Measurements from ENCODE around the gene SLC35F5. TPM values are rescaled to one million over a fixed set of nuclear protein-coding genes. Genes with fewer than 3 reads are reported as not detected.

The SLC35F5 gene
- total RNA-seq, 3 donors from 2014 or later: 77.8 to 135 (median 96.7) TPM

DNA sequence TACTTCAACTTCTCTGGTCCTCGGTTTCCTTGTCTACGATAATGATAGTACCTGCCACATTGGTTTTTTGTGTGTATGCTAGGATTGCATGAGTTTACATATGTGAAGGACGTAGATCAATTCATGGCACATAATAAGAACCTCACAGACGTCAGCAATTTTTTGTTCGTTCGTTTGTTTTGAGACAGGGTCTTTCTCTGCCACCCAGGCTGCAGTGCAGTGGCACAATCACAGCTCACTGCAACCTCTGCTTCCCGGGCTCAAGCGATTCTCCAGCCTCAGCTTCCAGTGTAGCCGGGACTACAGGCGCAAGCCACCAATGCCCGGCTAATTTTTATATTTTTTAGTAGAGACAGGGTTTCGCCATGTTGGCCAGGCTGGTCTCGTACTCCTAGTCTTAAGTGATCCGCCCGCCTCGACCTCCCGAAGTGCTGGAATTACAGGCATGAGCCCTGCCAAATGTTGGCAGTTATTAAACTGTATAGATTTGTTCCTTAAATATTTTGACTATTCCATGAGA, 756 bp upstream of the SLC35F5 start:
- Histone ChIP-seq H3K36me3 (no peaks in the 10 kb centered on the region), H3K4me1 (no peaks in the 10 kb centered on the region), H3K4me3 (peak overlapping the region; percentile 84 to 94 (median 86)), H3K27me3 (no peaks in the 10 kb centered on the region), H3K9me3 (no peaks in the 10 kb centered on the region), H3K27ac (peak overlapping the region; percentile 95 to 98)
- intact Hi-C loops (cut with DNase I; ENCODE audit: low total_unique reads): no loop called here
- TF ChIP-seq POLR2AphosphoS5 (IDR thresholded peaks at IDR 0.05) (no peak), POLR2A (IDR thresholded peaks at IDR 0.05) (no peak)
- TF ChIP-seq, protein P1, sequence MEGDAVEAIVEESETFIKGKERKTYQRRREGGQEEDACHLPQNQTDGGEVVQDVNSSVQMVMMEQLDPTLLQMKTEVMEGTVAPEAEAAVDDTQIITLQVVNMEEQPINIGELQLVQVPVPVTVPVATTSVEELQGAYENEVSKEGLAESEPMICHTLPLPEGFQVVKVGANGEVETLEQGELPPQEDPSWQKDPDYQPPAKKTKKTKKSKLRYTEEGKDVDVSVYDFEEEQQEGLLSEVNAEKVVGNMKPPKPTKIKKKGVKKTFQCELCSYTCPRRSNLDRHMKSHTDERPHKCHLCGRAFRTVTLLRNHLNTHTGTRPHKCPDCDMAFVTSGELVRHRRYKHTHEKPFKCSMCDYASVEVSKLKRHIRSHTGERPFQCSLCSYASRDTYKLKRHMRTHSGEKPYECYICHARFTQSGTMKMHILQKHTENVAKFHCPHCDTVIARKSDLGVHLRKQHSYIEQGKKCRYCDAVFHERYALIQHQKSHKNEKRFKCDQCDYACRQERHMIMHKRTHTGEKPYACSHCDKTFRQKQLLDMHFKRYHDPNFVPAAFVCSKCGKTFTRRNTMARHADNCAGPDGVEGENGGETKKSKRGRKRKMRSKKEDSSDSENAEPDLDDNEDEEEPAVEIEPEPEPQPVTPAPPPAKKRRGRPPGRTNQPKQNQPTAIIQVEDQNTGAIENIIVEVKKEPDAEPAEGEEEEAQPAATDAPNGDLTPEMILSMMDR (IDR thresholded peaks at IDR 0.05): no peak
- no peak for DNase-seq (ENCODE audit: low spot score in 2 of 2)

DNA sequence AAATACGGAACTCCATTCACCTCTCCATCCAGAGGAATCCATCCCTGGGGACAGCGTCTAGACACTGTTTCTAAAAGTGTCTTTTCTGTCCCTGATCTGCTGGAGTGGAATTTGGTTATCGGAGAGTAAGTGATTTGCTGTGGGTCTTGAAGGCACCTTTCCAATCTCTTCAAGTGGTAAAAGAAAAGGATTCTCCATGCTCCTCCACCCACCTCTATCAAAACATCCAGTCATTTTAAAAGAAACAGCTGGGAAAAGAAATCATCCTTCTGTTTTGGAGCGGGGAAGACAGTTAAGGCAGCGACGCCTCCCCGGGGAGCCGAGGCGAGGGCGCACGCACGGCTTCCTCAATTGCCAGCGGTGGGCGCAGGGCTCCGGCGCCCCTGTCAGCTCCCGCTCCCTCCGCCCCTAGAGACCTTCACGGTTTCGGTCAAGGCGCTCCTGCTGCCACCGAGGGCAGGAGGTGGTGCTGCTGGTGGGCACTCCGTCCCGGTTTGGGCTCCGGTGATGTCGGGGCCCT, 547 bp downstream of the SLC35F5 start:
- Histone ChIP-seq H3K36me3 (no peaks in the 10 kb centered on the region), H3K27ac (peak overlapping the region; percentile 95 to 98), H3K4me3 (peak overlapping the region; percentile 84 to 94 (median 86)), H3K9me3 (no peaks in the 10 kb centered on the region), H3K4me1 (no peaks in the 10 kb centered on the region), H3K27me3 (no peaks in the 10 kb centered on the region)
- TF ChIP-seq, protein P1 (IDR thresholded peaks at IDR 0.05): no peak
- TF ChIP-seq POLR2A (IDR thresholded peaks at IDR 0.05) (no peak), POLR2AphosphoS5 (IDR thresholded peaks at IDR 0.05) (no peak)
- DNase-seq (ENCODE audit: low spot score in 2 of 2): no peak
- intact Hi-C loops (cut with DNase I; ENCODE audit: low total_unique reads): no loop called here

DNA sequence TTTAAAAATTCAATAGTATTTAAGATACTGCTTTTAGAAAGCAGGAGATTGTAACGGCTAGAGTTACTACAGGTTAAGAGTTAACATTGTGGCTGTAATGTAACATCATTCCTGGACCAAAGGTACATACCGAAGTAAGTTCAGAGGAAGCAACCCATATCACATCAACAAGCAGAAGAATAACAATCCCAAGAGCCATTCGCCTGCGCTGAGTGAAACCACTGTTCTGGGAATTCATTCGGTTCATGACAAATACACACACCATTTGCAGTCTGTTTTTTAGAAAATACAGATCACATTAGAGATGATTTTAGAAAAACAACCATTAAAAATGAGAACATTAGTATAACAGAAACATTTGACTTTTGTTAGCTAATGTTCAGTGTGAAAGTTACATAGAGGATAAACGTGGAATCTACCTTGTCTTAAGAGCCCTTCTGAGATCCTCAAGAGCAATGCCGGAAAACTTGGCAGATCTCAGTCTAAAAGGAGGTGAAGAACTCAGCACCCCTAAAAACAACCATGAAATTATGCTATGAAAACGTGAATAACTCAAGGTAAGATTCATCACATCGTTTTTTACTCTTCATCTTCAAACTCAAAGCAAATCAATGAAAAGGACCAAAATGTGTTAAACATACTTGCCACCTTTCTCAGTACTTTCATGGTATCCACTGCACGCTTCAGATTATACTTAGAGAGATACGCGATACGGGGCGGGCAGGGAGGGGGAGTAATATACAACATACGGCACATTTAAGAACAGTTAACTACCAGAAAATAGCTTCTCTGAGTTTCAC, 1.2 kb downstream of the SLC35F5 start:
- DNase-seq (ENCODE audit: low spot score in 2 of 2): no peak
- Histone ChIP-seq H3K36me3 (no peaks in the 10 kb centered on the region), H3K4me1 (no peaks in the 10 kb centered on the region), H3K27ac (peak overlapping the region; percentile 95 to 98), H3K9me3 (no peaks in the 10 kb centered on the region), H3K27me3 (no peaks in the 10 kb centered on the region), H3K4me3 (peak overlapping the region; percentile 84 to 94 (median 86))
- intact Hi-C loops (cut with DNase I; ENCODE audit: low total_unique reads): no loop called here
- TF ChIP-seq POLR2A (IDR thresholded peaks at IDR 0.05) (no peak), POLR2AphosphoS5 (IDR thresholded peaks at IDR 0.05) (no peak)
- TF ChIP-seq, protein P1 (IDR thresholded peaks at IDR 0.05): no peak

DNA sequence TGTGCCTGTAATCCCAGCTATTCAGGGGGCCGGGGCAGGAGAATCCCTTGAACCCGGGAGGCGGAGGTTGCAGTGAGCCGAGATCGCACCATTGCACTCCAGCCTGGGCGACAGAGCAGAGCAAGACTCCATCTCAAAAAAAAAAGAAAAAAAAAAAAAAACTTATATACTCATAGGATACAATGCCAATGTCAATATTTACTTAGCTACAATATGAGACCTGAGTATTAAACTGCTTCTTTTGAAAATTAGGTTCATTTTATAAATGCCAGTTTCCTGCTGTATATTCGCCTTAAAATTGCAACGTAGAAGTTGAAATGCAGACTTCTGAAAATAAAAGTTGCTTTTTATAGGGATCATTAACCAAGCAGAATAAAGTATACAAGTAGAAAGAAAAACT, 2.3 kb downstream of the SLC35F5 start:
- no peaks in the 10 kb centered on the region for H3K9me3 ChIP-seq
- intact Hi-C loops (cut with DNase I; ENCODE audit: low total_unique reads): no loop called here

DNA sequence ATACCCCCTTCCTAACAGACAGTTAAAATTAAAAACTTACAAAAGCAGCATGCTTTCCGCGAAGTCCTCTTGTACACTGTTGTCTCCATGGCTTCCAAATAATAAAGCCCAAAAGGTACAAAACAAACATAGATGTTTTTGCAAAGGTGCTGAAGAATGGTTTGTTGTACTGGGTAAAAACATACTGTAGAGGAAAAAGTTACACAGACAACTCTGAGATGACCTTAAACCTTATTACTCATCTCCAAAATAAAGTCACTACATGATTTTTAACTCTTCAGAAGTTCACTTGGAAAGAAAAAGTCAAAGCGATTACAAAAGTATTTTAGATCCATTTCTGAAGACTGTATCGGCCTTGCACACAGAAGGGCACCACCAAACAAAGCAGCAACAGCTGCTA, 6.1 kb downstream of the SLC35F5 start:
- Histone ChIP-seq H3K4me3 (no peak overlapping the region), H3K4me1 (no peaks in the 10 kb centered on the region), H3K9me3 (no peaks in the 10 kb centered on the region), H3K27ac (no peak overlapping the region), H3K36me3 (no peaks in the 10 kb centered on the region), H3K27me3 (no peaks in the 10 kb centered on the region)
- TF ChIP-seq POLR2A (IDR thresholded peaks at IDR 0.05) (no peak), POLR2AphosphoS5 (IDR thresholded peaks at IDR 0.05) (no peak)
- TF ChIP-seq, protein P1 (IDR thresholded peaks at IDR 0.05): no peak
- DNase-seq (ENCODE audit: low spot score in 2 of 2): no peak
- intact Hi-C loops (cut with DNase I; ENCODE audit: low total_unique reads): no loop called here

More for the DNA sequence above, 2.3 kb downstream of the SLC35F5 start:
- Histone ChIP-seq H3K27ac (no peak overlapping the region), H3K36me3 (no peaks in the 10 kb centered on the region), H3K27me3 (no peaks in the 10 kb centered on the region), H3K4me1 (no peaks in the 10 kb centered on the region), H3K4me3 (no peak overlapping the region)
- TF ChIP-seq POLR2AphosphoS5 (IDR thresholded peaks at IDR 0.05): no peak
- DNase-seq (ENCODE audit: low spot score in 2 of 2): no peak

Measured in breast epithelium (tissue), 4 donors.